ENCODE data around the gene XPOT. TPM values are rescaled to one million over a fixed set of nuclear protein-coding genes. Genes with fewer than 3 reads are reported as not detected.

XPOT gene, protein sequence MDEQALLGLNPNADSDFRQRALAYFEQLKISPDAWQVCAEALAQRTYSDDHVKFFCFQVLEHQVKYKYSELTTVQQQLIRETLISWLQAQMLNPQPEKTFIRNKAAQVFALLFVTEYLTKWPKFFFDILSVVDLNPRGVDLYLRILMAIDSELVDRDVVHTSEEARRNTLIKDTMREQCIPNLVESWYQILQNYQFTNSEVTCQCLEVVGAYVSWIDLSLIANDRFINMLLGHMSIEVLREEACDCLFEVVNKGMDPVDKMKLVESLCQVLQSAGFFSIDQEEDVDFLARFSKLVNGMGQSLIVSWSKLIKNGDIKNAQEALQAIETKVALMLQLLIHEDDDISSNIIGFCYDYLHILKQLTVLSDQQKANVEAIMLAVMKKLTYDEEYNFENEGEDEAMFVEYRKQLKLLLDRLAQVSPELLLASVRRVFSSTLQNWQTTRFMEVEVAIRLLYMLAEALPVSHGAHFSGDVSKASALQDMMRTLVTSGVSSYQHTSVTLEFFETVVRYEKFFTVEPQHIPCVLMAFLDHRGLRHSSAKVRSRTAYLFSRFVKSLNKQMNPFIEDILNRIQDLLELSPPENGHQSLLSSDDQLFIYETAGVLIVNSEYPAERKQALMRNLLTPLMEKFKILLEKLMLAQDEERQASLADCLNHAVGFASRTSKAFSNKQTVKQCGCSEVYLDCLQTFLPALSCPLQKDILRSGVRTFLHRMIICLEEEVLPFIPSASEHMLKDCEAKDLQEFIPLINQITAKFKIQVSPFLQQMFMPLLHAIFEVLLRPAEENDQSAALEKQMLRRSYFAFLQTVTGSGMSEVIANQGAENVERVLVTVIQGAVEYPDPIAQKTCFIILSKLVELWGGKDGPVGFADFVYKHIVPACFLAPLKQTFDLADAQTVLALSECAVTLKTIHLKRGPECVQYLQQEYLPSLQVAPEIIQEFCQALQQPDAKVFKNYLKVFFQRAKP
- 66.6 and 68.0 TPM in 2 replicates for total RNA-seq

DNA sequence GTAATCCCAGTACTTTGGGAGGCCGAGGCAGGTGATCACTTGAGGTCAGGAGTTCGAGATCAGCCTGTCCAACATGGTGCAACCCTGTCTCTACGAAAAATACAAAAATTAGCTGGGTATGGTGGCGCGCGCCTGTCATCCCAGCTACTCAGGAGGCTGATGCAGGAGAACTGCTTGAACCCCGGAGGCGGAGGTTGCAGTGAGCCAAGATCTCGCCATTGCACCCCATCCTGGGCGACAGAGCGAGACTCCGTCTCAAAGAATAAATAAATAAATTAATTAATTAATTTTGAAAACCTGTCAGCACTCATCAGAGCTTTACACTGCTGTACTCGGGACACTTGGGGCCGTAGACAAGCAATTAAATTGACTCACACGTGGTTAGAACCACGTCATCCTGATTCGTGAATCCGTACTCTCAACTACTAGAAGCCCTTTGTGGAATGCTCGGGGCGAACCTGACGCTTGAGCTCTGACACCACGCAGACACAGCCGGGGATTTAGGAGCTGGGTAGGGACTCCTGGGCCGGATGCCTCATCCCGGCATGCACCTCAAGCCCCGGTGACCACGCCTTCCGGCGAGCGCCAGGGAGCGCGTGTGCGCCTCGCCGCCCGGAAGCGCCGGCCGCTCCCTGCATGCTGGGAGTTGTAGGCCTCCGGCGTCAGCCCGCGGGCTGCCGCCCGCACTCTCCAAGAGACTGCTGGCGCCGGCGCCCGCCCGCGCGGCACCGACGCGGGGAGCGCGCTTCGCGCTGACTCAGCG lies at the start of gene XPOT:
XPOT (plus strand) TSS at position 686 of the 763 bp plus-strand sequence. CDS start 5,644 bp downstream, outside the sequence.

DNA sequence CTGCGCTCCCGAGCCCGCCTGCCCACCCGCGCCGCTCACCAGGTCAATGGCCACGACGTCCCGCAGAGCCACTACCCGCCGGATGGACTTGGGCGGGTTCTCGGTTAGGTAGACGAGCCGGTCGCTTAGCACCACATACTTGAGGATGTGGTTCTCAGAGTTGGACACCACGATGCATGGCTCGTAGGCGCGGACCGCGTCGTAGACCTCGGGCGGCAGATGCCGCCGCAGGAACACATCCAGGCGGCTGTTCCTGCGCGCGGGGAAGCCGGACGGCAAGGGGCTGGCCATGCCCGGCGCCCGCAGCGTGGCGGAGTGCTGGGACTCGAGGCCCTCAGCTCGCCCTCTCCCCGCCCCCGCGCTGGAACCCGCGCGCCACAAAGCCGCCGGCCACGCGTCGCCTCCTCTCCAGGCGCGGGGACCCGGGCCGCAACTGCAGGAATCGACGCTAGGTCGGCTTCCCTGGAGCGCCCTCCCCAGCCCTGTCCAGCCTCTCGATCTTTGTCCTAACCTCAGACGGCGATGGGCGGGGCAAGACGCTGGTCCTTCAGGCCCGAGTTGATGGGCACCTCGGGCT lies 13.8 kb upstream of the XPOT start, which contains the start of gene C12orf56:
C12orf56 (minus strand) TSS at position 484 of the 577 bp plus-strand sequence; CDS start at position 291, 193 bp downstream.

DNA sequence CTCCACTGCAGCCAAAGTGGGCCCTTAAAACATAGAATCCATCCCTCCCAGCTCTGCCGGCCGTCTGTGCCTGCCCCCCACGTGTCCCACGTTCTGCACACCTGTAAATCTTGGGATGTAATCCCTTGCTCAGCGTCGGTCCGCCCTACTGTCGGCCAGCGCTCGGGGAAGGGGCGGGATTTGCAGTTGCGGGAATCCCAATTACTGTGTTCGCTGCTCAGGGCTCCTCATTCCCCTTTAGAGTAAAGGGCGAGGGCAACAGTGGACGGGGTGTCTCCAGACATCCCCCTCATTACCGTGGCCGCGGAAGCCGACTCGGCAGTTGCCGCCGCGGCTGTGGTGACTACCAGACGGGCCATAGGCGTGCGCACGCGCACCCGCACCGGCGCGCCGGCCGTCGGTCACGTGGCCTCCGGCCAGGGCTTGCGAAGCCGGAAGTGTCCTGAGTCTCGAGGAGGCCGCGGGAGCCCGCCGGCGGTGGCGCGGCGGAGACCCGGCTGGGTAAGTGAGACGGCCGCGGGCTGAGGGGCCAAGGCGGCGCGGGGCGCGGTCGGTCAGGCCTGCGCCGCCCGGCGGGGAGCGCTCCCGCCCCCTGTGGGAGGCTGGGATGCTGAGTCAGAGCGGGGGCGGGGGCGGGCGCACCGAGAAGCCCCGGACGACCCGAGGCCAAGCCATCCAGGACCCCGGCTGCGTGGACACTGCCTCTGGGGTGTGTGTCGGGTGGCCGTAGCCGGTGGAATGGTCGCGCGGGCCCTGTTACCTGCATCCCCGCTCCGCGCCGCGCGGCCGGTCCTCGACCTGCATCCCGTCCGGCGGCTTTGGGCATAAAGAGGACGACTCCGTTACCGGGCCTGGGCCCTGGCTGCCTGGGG lies 47.7 kb downstream of the XPOT start, which contains the start of gene TBK1:
TBK1 (plus strand) TSS at position 434 of the 872 bp plus-strand sequence. CDS start 3,751 bp downstream, outside the sequence.

Other genes with a start within 250 kb of the XPOT start
- gene KICS2, start 182.1 kb upstream of the XPOT start, total RNA-seq = 3.7 and 5.0 TPM in 2 replicates
- gene C12orf56, start 13.6 kb upstream of the XPOT start, total RNA-seq = 0.99 and 2.2 TPM in 2 replicates
- 30.3 and 34.9 TPM in 2 replicates for gene TBK1, start 47.7 kb downstream of the XPOT start, total RNA-seq
- 31.3 and 42.3 TPM in 2 replicates for gene RASSF3, start 206.1 kb downstream of the XPOT start, total RNA-seq